ENCODE data around the gene PALM.

DNA sequence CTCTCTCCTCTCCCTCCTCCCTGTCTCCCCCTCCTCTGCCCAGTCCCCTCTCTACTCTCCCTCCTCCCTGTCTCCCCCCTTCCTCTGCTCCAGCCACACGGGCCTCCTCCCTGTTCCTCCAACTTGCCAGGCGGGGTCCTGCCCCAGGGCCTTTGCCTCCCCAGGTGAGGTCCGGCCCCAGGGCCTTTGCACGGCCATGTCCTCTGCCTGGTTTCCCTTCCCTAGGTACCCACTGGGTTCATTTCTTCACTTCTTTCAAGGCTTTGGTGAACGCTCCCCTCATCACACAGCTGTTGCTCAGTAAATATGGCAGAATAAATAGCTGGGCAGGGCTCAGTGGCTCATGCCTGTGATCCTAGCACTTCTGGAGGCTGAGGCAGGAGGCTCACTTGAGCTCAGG lies 63.3 kb downstream of the PALM start:
- TF ChIP-seq, protein P1, sequence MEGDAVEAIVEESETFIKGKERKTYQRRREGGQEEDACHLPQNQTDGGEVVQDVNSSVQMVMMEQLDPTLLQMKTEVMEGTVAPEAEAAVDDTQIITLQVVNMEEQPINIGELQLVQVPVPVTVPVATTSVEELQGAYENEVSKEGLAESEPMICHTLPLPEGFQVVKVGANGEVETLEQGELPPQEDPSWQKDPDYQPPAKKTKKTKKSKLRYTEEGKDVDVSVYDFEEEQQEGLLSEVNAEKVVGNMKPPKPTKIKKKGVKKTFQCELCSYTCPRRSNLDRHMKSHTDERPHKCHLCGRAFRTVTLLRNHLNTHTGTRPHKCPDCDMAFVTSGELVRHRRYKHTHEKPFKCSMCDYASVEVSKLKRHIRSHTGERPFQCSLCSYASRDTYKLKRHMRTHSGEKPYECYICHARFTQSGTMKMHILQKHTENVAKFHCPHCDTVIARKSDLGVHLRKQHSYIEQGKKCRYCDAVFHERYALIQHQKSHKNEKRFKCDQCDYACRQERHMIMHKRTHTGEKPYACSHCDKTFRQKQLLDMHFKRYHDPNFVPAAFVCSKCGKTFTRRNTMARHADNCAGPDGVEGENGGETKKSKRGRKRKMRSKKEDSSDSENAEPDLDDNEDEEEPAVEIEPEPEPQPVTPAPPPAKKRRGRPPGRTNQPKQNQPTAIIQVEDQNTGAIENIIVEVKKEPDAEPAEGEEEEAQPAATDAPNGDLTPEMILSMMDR (conservative IDR thresholded peaks at IDR 0.05; ENCODE audit: low read length): no peak
- no peak for TF ChIP-seq EZH2phosphoT487 (IDR thresholded peaks at IDR 0.05; ENCODE audit: borderline replicate concordance, low read depth, low read length)
